GM23248 (cell line): ENCODE results near the gene MAP1A.

Experiments used
- EZH2 ChIP-seq: fragments of 200-600 bp; sonication (generic); IDR thresholded peaks from 2 replicates; pipeline ENCODE4 v1.6.1; 2018; ENCODE audit warnings: antibody characterized with exemption, mild to moderate bottlenecking; ENCODE audit not compliant: insufficient read depth, poor library complexity, severe bottlenecking
- EZH2phosphoT487 ChIP-seq: fragments of 200-600 bp; sonication (generic); IDR thresholded peaks from 2 replicates; pipeline ENCODE4 v1.6.1; 2018; ENCODE audit warnings: antibody characterized with exemption, moderate library complexity, mild to moderate bottlenecking, low read depth; ENCODE audit not compliant: insufficient read depth

- TF ChIP-seq EZH2: no peak
- TF ChIP-seq EZH2phosphoT487: no peak
Observed at GRCh38 chr15:43545426-43545825, 28.0 kb downstream of the MAP1A start.
